K562 (cell line): ENCODE results near the gene TUBB2A. TPM values are rescaled to one million over a fixed set of nuclear protein-coding genes. Genes with fewer than 3 reads are reported as not detected.

Source experiments
- BRF1 ChIP-seq: IDR thresholded peaks from 3 replicates; pipeline ENCODE4 v1.6.1; 2011; ENCODE audit warnings: borderline replicate concordance, mild to moderate bottlenecking; ENCODE audit not compliant: insufficient read length; ENCODE audit errors: extremely low read depth
- DPF2 ChIP-seq: fragments of 450-650 bp; IDR thresholded peaks from 2 replicates; pipeline ENCODE4 v1.6.1; 2016
- GTF2F1 ChIP-seq: IDR thresholded peaks from 2 replicates; pipeline ENCODE4 v1.6.1; 2011; ENCODE audit warnings: low read depth, low read length, improper control_type of control experiment
- KHSRP ChIP-seq: fragments of 450-650 bp; IDR thresholded peaks from 2 replicates; pipeline ENCODE4 v1.6.1; 2017
- SP2 ChIP-seq: IDR thresholded peaks from 2 replicates; pipeline ENCODE4 v1.6.1; 2011; ENCODE audit warnings: mild to moderate bottlenecking, low read depth, low read length, moderate library complexity; ENCODE audit not compliant: poor library complexity, severe bottlenecking; ENCODE audit errors: extremely low read depth
- WHSC1 ChIP-seq: IDR thresholded peaks from one replicate; pipeline ENCODE4 v1.6.1; 2012; ENCODE audit warnings: low read length, control low read depth, inconsistent platforms
- ZNF239 ChIP-seq: fragments of 250-450 bp; sonication (Bioruptor Pico); IDR thresholded peaks from 2 replicates; pipeline ENCODE4 v1.4.0; 2020; ENCODE audit warnings: mild to moderate bottlenecking
- polyA plus RNA-seq, 8 experiments: library from polyadenylated mRNA; depleted of rRNA in 4 of 8; stranded (reverse) in 5 of 8; unstranded in 3 of 8; fragments of >200 nt; fragmentation: Nextera tagmentation in 2 of 8; fragmentation: Illumina TruSeq in 1 of 8; extraction: Ambion mirVana in 2 of 8; extraction: Trizol in 1 of 8; gene quantifications; 2 replicates each; pipeline versions ENCODE4 v1.2.1 to v1.2.3, GENCODE V29; 2011 to 2014; ENCODE audit warnings: inconsistent platforms in 1 of 8, missing spikeins in 1 of 8
- total RNA-seq, 7 experiments: library from RNA; depleted of rRNA in 6 of 7; stranded (reverse); fragments of >200 nt in 6 of 7; fragmentation: Illumina TruSeq in 2 of 7; extraction: Trizol in 2 of 7; gene quantifications; 2 replicates each; pipeline versions ENCODE4 v1.2.1 to v1.2.3, GENCODE V29; 2011 to 2021; ENCODE audit warnings: low replicate concordance in 1 of 7
- TF ChIP-seq, protein P1 (sequence below): fragments of 450-650 bp; IDR thresholded peaks from 2 replicates; pipeline ENCODE4 v1.6.1; 2016; ENCODE audit warnings: low read depth
- TF ChIP-seq, protein P2 (sequence below): sonication (generic); formaldehyde crosslinking; IDR thresholded peaks from 2 replicates; pipeline ENCODE4 v1.8.0; 2022; ENCODE audit warnings: missing genetic modification reagents, mild to moderate bottlenecking, borderline replicate concordance
- TF ChIP-seq, protein P3 (sequence below): IDR thresholded peaks from 3 replicates; pipeline ENCODE4 v1.6.1; 2011; ENCODE audit warnings: borderline replicate concordance, mild to moderate bottlenecking; ENCODE audit not compliant: insufficient read length, insufficient read depth
- TF ChIP-seq, protein P4 (sequence below): sonication (generic); formaldehyde crosslinking; IDR thresholded peaks from 2 replicates; pipeline ENCODE4 v1.8.1; 2023; ENCODE audit warnings: mild to moderate bottlenecking, missing genetic modification reagents
- TF ChIP-seq, protein P5 (sequence below): sonication (generic); formaldehyde crosslinking; IDR thresholded peaks from 2 replicates; pipeline ENCODE4 v1.8.0; 2022; ENCODE audit warnings: mild to moderate bottlenecking, low read depth, missing genetic modification reagents

TUBB2A gene
- total and polyA plus RNA-seq, 9 of the 15 experiments (the other 6 are each of a cell fraction or from before 2014, with no cell fraction given), result 3.6 to 92.1 (median 45.6) TPM

DNA sequence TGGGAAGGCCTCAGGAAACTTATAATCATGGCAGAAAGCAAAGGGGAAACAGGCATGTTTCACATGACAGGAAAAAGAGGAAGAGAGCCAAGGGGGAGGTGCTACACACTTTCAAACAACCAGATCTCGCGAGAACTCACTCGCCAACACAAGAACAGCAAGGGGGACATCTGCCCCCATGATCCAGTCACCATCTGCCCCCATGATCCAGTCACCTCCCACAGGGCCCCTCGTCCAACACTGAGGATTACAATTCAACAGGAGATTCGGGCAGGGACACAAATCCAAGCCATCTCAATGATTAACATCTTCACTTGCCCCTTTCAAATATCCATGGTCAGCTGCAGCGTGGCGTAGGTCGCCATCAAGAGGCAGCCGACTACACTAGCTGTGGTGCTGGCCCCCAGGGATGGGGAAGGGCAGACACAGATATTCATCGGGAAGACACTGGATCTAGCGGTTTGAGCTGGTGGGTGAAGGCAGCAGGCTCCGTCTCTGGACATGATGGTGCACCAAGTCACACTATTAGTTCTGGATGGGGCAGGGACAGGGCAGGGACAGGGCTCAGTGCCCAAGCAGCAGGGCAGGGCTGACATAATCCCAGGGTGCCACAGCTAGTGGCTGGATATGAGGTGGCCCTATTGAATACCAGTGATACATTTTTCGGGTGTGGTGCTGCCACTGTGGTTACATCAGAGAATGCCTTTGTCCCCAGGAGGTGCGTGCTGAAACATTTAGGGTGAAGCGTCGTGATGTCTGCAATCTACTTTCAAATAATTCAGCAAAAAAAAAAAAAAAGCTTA, 38.6 kb upstream of the TUBB2A start (continued):
- TF ChIP-seq, protein P1, sequence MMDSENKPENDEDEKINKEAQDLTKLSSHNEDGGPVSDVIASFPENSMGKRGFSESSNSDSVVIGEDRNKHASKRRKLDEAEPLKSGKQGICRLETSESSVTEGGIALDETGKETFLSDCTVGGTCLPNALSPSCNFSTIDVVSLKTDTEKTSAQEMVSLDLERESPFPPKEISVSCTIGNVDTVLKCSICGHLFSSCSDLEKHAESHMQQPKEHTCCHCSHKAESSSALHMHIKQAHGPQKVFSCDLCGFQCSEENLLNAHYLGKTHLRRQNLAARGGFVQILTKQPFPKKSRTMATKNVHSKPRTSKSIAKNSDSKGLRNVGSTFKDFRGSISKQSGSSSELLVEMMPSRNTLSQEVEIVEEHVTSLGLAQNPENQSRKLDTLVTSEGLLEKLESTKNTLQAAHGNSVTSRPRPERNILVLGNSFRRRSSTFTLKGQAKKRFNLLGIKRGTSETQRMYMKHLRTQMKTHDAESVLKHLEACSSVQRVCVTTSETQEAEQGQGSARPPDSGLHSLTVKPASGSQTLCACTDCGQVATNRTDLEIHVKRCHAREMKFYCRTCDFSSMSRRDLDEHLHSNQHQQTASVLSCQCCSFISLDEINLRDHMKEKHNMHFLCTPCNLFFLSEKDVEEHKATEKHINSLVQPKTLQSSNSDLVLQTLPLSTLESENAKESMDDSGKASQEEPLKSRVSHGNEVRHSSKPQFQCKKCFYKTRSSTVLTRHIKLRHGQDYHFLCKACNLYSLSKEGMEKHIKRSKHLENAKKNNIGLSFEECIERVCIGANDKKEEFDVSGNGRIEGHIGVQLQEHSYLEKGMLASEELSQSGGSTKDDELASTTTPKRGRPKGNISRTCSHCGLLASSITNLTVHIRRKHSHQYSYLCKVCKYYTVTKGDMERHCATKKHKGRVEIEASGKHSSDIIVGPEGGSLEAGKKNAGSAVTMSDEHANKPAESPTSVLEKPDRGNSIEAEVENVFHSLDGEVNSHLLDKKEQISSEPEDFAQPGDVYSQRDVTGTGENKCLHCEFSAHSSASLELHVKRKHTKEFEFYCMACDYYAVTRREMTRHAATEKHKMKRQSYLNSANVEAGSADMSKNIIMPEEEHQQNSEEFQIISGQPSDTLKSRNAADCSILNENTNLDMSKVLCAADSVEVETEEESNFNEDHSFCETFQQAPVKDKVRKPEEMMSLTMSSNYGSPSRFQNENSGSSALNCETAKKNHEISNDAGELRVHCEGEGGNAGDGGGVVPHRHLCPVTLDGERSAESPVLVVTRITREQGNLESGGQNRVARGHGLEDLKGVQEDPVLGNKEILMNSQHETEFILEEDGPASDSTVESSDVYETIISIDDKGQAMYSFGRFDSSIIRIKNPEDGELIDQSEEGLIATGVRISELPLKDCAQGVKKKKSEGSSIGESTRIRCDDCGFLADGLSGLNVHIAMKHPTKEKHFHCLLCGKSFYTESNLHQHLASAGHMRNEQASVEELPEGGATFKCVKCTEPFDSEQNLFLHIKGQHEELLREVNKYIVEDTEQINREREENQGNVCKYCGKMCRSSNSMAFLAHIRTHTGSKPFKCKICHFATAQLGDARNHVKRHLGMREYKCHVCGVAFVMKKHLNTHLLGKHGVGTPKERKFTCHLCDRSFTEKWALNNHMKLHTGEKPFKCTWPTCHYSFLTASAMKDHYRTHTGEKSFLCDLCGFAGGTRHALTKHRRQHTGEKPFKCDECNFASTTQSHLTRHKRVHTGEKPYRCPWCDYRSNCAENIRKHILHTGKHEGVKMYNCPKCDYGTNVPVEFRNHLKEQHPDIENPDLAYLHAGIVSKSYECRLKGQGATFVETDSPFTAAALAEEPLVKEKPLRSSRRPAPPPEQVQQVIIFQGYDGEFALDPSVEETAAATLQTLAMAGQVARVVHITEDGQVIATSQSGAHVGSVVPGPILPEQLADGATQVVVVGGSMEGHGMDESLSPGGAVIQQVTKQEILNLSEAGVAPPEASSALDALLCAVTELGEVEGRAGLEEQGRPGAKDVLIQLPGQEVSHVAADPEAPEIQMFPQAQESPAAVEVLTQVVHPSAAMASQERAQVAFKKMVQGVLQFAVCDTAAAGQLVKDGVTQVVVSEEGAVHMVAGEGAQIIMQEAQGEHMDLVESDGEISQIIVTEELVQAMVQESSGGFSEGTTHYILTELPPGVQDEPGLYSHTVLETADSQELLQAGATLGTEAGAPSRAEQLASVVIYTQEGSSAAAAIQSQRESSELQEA, result no peak
- TF ChIP-seq KHSRP, result no peak
- no peak for TF ChIP-seq SP2
- TF ChIP-seq WHSC1, result no peak
- no peak for TF ChIP-seq ZNF239
- TF ChIP-seq, protein P2, sequence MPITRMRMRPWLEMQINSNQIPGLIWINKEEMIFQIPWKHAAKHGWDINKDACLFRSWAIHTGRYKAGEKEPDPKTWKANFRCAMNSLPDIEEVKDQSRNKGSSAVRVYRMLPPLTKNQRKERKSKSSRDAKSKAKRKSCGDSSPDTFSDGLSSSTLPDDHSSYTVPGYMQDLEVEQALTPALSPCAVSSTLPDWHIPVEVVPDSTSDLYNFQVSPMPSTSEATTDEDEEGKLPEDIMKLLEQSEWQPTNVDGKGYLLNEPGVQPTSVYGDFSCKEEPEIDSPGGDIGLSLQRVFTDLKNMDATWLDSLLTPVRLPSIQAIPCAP (CRISPR knock-in tag), result no peak
- TF ChIP-seq, protein P3, sequence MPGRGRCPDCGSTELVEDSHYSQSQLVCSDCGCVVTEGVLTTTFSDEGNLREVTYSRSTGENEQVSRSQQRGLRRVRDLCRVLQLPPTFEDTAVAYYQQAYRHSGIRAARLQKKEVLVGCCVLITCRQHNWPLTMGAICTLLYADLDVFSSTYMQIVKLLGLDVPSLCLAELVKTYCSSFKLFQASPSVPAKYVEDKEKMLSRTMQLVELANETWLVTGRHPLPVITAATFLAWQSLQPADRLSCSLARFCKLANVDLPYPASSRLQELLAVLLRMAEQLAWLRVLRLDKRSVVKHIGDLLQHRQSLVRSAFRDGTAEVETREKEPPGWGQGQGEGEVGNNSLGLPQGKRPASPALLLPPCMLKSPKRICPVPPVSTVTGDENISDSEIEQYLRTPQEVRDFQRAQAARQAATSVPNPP, result no peak
- peak; percentile 52; the same call in 1 of the 2 replicates for TF ChIP-seq DPF2
- no peak for TF ChIP-seq GTF2F1
- TF ChIP-seq, protein P4, sequence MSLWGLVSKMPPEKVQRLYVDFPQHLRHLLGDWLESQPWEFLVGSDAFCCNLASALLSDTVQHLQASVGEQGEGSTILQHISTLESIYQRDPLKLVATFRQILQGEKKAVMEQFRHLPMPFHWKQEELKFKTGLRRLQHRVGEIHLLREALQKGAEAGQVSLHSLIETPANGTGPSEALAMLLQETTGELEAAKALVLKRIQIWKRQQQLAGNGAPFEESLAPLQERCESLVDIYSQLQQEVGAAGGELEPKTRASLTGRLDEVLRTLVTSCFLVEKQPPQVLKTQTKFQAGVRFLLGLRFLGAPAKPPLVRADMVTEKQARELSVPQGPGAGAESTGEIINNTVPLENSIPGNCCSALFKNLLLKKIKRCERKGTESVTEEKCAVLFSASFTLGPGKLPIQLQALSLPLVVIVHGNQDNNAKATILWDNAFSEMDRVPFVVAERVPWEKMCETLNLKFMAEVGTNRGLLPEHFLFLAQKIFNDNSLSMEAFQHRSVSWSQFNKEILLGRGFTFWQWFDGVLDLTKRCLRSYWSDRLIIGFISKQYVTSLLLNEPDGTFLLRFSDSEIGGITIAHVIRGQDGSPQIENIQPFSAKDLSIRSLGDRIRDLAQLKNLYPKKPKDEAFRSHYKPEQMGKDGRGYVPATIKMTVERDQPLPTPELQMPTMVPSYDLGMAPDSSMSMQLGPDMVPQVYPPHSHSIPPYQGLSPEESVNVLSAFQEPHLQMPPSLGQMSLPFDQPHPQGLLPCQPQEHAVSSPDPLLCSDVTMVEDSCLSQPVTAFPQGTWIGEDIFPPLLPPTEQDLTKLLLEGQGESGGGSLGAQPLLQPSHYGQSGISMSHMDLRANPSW (CRISPR knock-in tag), result peak; percentile 56; the same call in 1 of the 2 replicates
- TF ChIP-seq, protein P5, sequence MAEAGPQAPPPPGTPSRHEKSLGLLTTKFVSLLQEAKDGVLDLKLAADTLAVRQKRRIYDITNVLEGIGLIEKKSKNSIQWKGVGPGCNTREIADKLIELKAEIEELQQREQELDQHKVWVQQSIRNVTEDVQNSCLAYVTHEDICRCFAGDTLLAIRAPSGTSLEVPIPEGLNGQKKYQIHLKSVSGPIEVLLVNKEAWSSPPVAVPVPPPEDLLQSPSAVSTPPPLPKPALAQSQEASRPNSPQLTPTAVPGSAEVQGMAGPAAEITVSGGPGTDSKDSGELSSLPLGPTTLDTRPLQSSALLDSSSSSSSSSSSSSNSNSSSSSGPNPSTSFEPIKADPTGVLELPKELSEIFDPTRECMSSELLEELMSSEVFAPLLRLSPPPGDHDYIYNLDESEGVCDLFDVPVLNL (CRISPR knock-in tag), result no peak
- no peak for TF ChIP-seq BRF1
